Measurements from ENCODE around the gene ADCY9. TPM values are rescaled to one million over a fixed set of nuclear protein-coding genes. Genes with fewer than 3 reads are reported as not detected.

The ADCY9 gene
- total and polyA plus RNA-seq, 10 donors: 0.70 to 23.0 (median 11.8) TPM

- Histone ChIP-seq H3K4me3 (no peak overlapping the region), H3K36me3 (no peaks in the 10 kb centered on the region), H3K9me3 (no peaks in the 10 kb centered on the region), H3K4me1 (peaks cover 17 to 71% (median 47%) of the 10 kb centered on the region in 6 donors), H3K27ac (no peak overlapping the region), H3K27me3 (replicated peaks in 1 of 7) (peaks cover 0 to 8% (median 0%) of the 10 kb centered on the region in 7 donors)
- 87 to 94% (median 89%) methylated on average over 14 of the region's 14 CpGs for WGBS, 5 donors
- intact Hi-C loops (cut with DNase I; ENCODE audit: low total_unique reads): no loop called here
- TF ChIP-seq POLR2A (IDR thresholded peaks at IDR 0.05) (no peak), CTCF (IDR thresholded peaks at IDR 0.05 in 8 of 11, conservative IDR thresholded peaks at IDR 0.05 in 3 of 11) (no peak), POLR2AphosphoS5 (IDR thresholded peaks at IDR 0.05) (no peak)
- DNase-seq: peak; percentile 40
Observed at GRCh38 chr16:4110680-4111079, 5.6 kb downstream of the ADCY9 start.

GRCh38 chr16:4110065-4110464, 6.2 kb downstream of the ADCY9 start:
- no peak for TF ChIP-seq CTCF (IDR thresholded peaks at IDR 0.05 in 8 of 11, conservative IDR thresholded peaks at IDR 0.05 in 3 of 11)
- TF ChIP-seq POLR2A (IDR thresholded peaks at IDR 0.05): no peak
- TF ChIP-seq POLR2AphosphoS5 (IDR thresholded peaks at IDR 0.05): no peak
- H3K4me1 ChIP-seq: peaks cover 17 to 65% (median 41%) of the 10 kb centered on the region in 6 donors
- H3K36me3 ChIP-seq: no peaks in the 10 kb centered on the region
- H3K27me3 ChIP-seq (replicated peaks in 1 of 7): peaks cover 0 to 2% (median 0%) of the 10 kb centered on the region in 7 donors
- intact Hi-C loops (cut with DNase I; ENCODE audit: low total_unique reads): no loop called here
- DNase-seq: peak; percentile 13
- no peak overlapping the region for H3K4me3 ChIP-seq
- no peaks in the 10 kb centered on the region for H3K9me3 ChIP-seq
- WGBS, 5 donors: 89 to 95% (median 90%) methylated on average over 12 to 13 of the region's 13 CpGs
- no peak overlapping the region for H3K27ac ChIP-seq

- intact Hi-C loops (cut with DNase I; ENCODE audit: low total_unique reads): no loop called here
- no peak overlapping the region for H3K4me3 ChIP-seq
- H3K27me3 ChIP-seq (replicated peaks in 1 of 7): no peaks in the 10 kb centered on the region
- H3K27ac ChIP-seq: no peak overlapping the region
- peak; percentile 32 for DNase-seq
- H3K9me3 ChIP-seq: no peaks in the 10 kb centered on the region
- H3K4me1 ChIP-seq: peaks cover 10 to 57% (median 34%) of the 10 kb centered on the region in 6 donors
- WGBS, 5 donors: 75 to 86% (median 83%) methylated on average over 11 of the region's 11 CpGs
- H3K36me3 ChIP-seq: no peaks in the 10 kb centered on the region
- TF ChIP-seq CTCF (IDR thresholded peaks at IDR 0.05 in 8 of 11, conservative IDR thresholded peaks at IDR 0.05 in 3 of 11): no peak
- TF ChIP-seq POLR2AphosphoS5 (IDR thresholded peaks at IDR 0.05): no peak
- no peak for TF ChIP-seq POLR2A (IDR thresholded peaks at IDR 0.05)
Observed at GRCh38 chr16:4109250-4109736, 6.9 kb downstream of the ADCY9 start.

- intact Hi-C loops (cut with DNase I; ENCODE audit: low total_unique reads): no loop called here
- 85 to 96% (median 92%) methylated on average over 4 of the region's 4 CpGs for WGBS, 5 donors
- H3K27ac ChIP-seq: no peak overlapping the region
Observed at GRCh38 chr16:4106516-4106915, 9.7 kb downstream of the ADCY9 start.

More at GRCh38 chr16:4106516-4106915, 9.7 kb downstream of the ADCY9 start:
- peaks cover 0 to 16% (median 0%) of the 10 kb centered on the region in 6 donors for H3K36me3 ChIP-seq
- no peaks in the 10 kb centered on the region for H3K27me3 ChIP-seq (replicated peaks in 1 of 7)
- TF ChIP-seq CTCF (IDR thresholded peaks at IDR 0.05 in 8 of 11, conservative IDR thresholded peaks at IDR 0.05 in 3 of 11) (no peak), POLR2A (IDR thresholded peaks at IDR 0.05) (no peak), POLR2AphosphoS5 (IDR thresholded peaks at IDR 0.05) (no peak)
- no peak for DNase-seq
- no peaks in the 10 kb centered on the region for H3K9me3 ChIP-seq
- H3K4me3 ChIP-seq: no peak overlapping the region
- peaks cover 0 to 29% (median 8%) of the 10 kb centered on the region in 6 donors for H3K4me1 ChIP-seq

Measured in spleen (tissue), 11 donors.